Raji (cell line): ENCODE results near the gene PRPF31.

Experiments
- POLR2A ChIP-seq: IDR thresholded peaks from 2 replicates; pipeline ENCODE4 v1.6.1; 2011; ENCODE audit warnings: low read depth, low read length, control low read depth; ENCODE audit not compliant: insufficient read depth

Gene PRPF31, protein sequence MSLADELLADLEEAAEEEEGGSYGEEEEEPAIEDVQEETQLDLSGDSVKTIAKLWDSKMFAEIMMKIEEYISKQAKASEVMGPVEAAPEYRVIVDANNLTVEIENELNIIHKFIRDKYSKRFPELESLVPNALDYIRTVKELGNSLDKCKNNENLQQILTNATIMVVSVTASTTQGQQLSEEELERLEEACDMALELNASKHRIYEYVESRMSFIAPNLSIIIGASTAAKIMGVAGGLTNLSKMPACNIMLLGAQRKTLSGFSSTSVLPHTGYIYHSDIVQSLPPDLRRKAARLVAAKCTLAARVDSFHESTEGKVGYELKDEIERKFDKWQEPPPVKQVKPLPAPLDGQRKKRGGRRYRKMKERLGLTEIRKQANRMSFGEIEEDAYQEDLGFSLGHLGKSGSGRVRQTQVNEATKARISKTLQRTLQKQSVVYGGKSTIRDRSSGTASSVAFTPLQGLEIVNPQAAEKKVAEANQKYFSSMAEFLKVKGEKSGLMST

DNA sequence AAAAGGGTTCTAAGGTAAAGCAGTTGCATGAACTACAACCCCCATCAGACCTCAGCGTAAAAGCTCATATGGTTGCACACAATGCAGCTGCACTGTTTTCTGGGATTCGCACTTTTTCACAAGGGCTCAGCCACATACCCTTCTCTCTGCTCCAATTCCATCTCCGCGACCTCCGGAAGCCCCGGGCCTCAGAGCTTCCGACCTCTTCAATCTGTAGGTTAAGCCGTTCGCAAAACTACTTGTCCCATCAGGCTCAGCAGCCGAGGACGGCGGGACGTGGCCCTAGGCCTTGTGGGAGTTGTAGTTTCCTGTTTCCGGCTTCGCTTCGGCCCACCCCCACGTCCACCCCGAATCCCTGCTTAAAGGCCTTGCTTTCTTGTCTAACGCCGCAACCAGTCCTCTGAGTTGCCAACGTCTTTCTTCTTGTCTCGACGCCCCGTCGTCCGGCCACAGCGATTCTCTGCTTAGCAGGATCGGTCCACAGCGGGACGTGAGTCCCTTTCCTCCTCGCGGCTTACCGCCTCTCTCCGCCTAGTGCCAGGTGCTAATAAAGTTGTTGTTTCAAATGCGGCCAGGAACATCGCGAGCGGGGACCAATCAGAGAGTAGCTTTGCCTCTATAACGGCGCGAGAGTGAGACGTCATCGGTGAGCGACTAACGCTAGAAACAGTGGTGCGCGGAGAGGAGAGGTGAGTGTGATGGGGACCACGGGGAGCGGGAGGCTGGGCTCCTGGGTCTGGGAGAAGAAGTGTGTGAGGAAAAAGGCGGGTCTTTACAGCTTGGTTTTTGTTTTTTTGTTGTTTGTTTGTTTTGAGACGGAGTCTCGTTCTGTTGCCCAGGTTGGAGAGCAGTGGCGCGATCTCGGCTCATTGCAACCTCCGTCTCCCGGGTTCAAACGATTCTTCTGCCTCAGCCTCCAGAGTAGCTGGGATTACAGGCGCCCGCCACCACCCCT is at the start of gene PRPF31, which contains the start of gene TFPT:
Gene PRPF31 (plus strand): TSS at position 646 of the 955 bp plus-strand sequence. CDS start 2,525 bp downstream, outside the sequence.
Gene TFPT (minus strand): TSS at position 549 of the 955 bp plus-strand sequence. CDS start 388 bp downstream, at position 161.
- TF ChIP-seq POLR2A: peak; percentile 94

DNA sequence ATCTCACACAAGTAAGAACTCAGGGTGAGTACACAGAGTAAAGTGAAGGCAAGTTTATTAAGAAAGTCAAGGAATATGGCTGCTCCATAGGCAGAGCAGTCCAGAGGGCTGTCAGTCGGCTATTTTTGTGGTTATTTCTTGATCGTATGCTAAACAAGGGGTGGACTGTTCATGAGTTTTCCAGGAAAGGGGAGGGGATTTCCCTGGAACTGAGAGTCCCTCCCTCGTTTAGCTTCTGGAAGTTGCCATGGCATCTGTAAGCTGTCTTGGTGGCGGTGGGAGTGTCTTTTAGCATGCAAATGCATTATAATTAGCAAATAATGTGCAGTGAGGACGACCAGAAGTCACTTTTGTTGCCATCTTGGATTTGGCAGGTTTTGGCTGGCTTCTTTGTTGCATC is 46.1 kb upstream of the PRPF31 start:
- no peak for TF ChIP-seq POLR2A

DNA sequence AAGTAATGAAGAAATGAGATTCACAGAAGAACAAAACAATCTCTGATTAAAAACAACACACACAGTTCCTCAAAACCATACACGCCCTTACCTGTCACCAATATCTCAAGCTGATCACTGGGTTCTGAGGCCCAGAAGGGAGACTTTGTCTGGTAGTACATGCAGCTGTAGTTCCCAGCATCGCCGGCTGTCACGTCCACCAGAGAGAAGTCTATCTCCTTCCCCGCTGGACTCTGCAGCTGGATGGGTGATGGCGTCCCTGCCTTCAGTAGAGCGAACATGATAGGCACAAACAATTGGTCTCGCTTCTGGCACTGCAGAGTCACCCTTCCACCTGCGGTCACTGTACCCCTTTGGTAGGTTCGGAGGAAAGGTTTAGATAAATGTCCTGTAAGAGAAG is 41.7 kb upstream of the PRPF31 start:
- no peak for TF ChIP-seq POLR2A

DNA sequence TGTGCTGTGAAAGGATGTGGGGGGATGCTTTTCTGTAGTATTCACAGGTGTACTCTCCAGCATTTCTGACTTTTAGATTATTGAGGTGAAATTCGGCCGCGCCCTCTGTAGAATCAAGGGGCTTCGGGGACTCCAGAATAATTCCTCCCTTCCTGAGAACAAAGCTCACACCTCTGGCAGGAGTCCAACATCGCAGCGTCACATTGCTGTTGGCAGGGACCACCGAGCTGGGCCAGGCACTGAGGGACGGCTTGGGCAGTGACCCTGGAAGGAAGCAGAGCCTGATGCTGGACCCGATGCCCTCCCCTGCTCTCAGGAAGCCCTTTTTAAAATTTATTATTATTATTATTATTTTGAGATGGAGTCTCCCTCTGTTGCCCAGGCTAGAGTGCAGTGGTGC is 40.7 kb upstream of the PRPF31 start:
- TF ChIP-seq POLR2A: no peak

DNA sequence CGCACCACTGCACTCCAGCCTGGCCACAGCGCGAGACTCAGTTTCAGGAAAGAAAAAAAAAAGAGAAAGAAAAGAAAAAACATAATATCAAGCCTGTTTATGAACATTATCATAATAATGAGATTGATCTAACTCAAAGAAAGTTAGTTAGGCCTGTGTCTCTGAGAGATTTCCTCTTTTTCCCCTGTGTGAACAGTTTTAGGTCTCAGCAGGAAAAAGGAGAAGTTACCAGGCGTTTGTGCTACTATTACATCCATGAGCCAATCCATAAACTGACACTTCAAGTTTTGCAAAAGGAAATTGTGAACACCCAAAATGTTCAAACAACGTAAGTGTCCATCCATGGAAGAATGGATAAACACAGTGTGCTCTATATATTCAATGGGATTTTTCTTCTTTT is 38.2 kb upstream of the PRPF31 start:
- TF ChIP-seq POLR2A: no peak

DNA sequence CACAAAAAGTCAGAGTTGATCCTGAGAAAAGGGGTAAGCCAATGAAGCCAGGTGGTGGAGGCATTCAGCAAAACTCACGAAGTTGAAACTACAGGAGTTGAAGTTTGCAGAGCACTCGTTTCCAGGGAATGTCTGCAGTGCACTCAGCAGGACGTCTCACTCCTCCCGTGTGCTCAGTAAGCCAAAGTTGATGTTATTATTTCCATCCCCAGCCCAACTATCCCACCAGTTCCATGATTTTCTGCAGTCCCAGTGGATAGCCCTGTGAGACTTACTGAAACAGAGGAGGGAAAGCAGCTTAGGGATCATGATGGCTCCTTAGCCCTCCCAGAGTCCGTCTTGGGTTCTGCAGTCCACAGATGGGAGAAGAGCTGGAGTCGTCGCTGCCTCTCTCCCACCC is 34.5 kb upstream of the PRPF31 start, which contains the start of gene TARM1:
Gene TARM1 (minus strand): TSS at position 334 of the 400 bp plus-strand sequence. CDS start 25 bp downstream, at position 309.
- TF ChIP-seq POLR2A: no peak

DNA sequence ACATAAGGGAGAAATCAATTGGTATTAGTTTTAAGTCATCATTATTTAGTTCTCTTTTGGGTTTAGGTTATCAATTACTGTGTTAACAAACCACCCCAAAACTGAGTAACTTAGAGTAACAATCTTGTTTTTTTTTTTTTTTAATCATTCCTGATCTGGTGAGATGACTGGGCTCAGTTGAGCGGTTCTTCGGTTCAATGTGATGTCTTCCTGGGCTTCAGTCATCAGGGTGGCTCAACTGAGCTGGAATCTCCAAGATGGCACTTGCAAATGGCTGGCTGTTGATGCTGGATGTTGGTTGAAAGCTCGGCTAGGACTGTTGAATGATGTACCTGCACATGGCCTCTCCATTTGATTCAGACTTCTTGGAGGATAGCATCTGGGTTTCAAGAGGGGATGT is 31.1 kb upstream of the PRPF31 start:
- no peak for TF ChIP-seq POLR2A

DNA sequence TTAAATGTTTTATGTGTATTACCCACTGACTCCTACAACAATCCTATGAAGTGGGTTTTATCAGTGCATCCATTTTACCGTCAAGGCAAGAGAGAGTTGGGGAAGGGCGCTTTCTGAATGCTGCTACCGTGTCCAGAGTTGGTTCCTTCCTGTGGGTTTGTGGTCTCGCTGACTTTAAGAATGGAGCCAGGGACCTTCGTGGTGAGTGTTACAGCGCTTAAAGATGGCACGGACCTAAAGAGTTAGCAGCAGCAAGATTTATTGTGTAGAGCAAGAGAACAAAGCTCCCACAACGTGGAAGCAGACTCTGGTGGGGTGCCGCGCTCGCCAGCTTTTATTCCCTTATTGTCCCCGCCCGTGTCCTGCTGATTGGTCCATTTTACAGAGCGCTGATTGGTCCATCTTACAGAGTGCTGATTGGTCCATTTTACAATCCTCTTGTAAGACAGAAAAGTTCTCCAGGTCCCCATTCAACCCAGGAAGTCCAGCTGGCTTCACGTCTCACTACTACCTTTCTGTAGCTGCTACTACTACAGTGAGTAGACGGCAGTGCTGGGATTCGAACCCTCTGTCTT is 21.0 kb upstream of the PRPF31 start:
- no peak for TF ChIP-seq POLR2A

DNA sequence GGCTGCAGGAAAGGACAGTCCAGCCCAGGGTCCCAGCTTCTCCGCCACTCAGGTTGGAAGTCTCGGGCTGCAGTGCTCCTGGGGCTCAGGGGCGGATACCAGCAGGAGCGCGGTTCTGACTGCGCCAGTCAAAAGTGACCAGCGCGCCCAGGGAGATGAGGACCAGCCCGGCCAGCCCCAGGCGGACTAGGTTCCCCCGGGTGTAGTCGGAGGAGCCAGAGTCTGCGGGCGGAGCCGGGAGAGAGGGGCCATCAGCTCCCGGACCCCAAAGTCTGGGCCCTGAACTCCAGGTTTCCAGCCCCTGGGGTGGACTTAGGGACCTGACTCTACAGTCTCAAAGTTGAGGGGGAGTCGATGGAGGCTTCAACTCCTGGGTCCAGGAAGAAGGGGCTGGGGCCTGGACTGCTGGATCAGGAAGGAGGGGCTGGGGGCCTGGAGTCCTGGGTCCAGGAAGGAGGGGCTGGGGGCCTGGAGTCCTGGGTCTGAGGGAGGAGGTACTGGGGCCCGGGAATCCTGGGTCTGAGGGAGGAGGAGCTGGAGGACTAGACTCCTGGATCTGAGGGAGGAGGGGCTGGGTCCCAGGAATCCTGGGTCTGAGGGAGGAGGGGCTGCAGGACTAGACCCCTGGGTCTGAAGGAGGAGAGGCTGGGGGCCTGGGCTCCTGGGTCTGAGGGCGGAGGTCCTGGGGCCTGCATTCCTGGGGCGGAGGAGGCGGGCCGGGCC is 20.3 kb upstream of the PRPF31 start:
- no peak for TF ChIP-seq POLR2A

DNA sequence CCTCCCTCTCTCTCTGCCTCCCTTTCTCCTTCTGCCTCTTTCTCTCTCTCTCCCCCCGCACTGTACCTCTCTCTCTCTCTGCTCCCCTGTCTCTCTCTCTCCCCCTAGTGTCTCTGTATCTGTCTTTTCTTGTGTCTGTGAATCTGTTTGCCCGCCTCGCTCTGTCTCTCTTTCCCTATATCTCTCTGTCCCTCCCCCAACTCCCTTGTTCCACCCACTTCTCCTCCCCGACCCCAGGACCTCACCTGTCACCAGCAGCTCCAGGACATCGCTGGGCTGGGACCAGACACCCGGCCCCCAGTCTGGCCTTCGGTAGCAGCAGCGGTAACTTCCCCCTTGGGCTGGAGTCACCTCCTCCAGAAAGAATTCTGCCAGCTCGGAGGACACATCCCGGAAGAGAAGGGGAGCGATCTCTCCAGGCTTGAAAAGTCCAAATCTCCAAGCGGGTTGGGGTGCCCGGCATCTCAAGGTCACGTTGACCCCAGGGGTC is 18.9 kb upstream of the PRPF31 start:
- TF ChIP-seq POLR2A: 0 out of 2 replicates have a peak, but pooled peaks have one; percentile 21

DNA sequence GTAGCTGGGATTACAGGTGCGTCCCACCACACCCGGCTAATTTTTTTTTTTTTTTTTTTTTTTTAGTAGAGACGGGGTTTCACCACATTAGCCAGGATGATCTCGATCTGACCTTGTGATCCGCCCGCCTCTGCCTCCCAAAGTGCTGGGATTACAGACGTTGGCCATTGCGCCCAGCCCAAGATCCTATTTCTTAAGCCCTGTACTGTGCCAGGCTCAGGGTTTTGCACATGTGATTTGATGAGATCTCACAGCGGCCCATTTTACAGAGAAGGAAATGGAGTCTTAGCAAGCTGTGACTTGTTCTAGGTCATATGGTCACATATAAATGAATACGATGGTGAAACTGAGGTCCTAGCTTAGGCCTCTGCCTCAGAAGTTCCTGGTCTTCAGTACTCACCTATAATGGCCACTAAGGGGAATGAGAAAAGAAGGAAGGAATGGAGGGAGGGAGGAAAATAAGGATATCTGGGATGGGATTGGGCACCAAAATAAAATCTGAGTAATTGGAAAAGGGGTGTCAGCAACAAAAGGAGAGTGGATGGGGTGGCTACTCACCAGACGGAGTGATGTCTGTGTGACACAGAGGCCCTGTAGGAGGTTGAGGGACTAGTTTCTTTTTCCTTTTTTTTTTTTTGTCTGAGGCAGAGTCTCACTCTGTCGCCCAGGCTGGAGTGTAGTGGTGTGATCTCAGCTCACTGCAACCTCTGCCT is 16.2 kb upstream of the PRPF31 start:
- TF ChIP-seq POLR2A: no peak

DNA sequence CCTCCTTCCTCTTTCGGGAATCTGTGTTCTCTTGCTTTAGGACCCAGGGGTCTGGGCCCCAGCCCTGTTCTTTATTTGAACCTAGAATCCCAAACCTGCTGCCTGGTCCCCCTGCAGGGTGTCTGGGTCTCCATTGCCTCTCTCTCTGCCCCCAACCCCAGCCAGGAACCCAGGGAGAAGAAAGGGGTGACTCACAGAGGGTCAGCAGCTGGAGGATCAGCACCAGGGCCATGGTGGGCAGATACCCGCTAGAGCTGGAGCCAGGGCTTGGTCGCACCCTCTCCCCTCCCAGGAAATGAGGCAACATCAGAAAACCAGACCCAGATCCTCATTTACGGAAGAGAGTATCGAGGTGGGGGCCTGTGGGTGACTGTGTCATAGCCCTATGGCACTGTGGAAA is 15.0 kb upstream of the PRPF31 start, which contains the start of gene OSCAR:
Gene OSCAR (minus strand): TSS at position 243 of the 400 bp plus-strand sequence. CDS start 11 bp downstream, at position 232.
- no peak for TF ChIP-seq POLR2A

DNA sequence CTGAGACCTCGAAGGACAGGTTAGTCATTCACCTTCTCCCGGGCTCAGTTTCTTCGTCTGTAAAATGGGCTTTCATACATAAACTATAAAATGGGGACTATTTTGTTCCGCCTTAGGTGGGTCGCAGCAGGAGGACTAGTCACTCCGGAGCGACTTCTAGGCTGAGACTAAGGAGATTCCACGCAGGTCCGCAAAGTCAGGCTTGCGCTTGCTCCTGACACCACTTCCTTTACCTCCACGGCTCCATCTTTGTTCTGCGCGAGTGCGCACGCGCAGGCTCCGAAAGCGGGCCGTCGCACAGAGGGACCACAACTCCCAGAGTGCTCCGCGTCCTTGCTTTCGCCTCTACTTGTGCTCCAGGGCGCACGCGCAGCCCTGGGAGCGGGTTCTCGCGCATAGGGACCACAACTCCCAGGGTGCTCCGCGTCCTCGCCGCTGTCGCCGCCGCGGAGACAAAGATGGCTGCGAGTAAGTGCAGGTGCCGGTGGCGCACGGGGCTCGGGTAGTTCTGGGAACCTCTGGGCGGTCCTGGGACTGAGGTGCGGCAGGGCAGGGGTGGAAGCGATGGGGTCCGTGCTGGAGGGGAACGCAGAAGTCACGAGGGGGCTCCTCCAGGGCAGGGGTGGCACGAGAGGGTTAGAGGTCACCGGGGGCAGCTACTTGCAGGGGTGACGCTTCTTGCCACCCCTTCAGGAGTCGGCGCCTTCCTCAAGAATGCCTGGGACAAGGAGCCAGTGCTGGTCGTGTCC is 13.0 kb upstream of the PRPF31 start, which contains the start of gene NDUFA3:
Gene NDUFA3 (plus strand): TSS at position 435 of the 749 bp plus-strand sequence. CDS start 24 bp downstream, at position 459.
- TF ChIP-seq POLR2A: peak; percentile 86
